HG03280 (cell line): ENCODE measurements around the gene ANXA1.
"Not testable (repeated sequence)": the region's sequence is repeated elsewhere in the genome, so short reads cannot be mapped to it uniquely, and the experiment has no call there.

Source experiments
- ATAC-seq: cut with Tn5 transposase; IDR thresholded peaks from one replicate; pipeline ENCODE4 v1.9.1; 2021; ENCODE audit warnings: mild to moderate bottlenecking, moderate library complexity; ENCODE audit not compliant: unreplicated experiment

The ANXA1 gene

DNA sequence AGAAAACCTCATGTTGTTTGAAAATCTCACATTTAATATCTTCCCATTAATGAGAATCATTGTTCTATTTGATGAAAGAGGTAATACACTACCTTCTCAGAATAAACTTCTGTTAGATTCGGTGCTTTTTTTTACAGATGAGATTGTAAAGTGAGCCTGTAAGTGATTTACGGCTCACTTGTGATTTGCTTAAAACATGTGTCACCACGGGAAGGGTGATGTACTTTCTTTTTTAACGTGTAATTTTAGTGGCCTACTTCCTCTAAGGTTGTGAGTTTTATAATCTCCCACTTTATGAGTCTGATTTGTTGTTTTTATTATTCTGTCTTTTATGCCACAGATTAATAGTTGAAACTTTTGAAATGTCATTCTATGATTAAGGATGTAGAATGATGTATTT, 15.9 kb downstream of the ANXA1 start:
- no peak for ATAC-seq

DNA sequence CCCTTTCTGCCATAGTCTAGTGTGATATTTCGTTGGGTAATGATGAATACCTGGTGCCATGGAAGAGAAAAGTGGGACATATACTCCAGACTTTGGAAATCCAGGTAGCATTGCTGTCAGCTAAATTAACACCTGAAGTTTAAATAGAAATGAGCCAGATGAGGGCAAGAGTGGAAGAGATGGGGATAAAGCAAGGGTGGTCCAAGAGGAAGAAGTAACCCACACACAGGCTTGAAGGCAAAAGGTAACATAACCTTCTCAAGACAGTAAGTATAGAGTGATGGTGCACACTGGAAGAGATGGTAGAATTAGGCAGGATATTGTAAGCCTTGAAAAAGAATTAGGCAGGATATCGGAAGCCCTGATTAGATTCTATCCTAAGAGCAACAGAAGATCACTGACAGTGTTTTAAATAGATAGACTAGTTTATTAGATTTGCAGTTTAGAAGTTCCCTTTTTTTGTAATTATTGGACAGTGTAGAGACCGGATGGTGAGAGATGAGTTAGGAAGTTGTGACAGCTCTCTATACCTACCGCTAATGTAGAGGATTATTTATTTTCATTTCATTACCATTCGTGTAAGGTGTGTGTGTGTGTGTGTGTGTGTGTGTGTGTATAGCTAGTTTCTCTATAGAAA, 16.8 kb downstream of the ANXA1 start:
- no peak for ATAC-seq

DNA sequence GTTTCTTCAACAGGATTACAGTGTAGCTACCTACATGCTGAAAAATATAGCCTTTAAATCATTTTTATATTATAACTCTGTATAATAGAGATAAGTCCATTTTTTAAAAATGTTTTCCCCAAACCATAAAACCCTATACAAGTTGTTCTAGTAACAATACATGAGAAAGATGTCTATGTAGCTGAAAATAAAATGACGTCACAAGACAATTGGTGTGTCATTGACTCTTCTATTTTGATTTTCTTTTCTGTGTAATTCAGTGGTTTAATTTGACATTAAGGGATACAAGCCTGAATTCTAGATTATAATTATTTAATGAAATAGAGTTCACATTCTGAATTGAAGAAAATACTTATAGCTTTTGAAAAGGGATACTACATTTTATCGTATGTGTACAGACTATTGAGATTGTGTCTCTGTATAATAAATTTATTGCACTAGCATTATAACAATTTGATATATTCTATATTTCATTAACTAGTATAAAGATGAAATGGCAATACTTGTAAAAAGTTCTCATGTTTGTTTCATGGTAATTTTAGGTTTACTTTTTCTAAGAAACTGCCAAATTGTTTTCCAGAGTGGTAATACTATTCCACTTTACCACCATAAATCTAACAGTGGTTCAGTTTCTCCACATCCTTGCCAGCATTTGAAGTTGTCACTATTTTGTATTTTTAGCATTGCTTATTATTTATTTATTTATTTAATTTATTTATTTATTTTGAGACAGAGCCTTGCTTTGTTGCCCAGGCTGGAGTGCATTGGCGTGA, 18.7 kb downstream of the ANXA1 start:
- no peak for ATAC-seq

DNA sequence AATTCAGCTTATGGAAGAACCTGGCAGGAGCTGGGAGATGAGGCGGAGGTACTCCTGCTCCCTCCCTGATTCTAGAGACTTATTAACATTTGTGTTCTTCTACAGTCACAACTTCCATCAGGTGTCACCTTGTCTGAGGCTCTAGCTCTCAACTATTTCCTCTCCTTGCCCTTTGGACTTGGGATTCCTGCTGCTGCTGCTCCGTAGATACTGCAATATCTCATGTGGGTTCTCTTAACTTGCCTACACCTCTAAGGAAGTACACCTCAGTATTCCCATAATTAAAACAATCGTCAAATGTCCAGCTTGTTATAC, 21.2 kb downstream of the ANXA1 start:
- ATAC-seq = no peak

DNA sequence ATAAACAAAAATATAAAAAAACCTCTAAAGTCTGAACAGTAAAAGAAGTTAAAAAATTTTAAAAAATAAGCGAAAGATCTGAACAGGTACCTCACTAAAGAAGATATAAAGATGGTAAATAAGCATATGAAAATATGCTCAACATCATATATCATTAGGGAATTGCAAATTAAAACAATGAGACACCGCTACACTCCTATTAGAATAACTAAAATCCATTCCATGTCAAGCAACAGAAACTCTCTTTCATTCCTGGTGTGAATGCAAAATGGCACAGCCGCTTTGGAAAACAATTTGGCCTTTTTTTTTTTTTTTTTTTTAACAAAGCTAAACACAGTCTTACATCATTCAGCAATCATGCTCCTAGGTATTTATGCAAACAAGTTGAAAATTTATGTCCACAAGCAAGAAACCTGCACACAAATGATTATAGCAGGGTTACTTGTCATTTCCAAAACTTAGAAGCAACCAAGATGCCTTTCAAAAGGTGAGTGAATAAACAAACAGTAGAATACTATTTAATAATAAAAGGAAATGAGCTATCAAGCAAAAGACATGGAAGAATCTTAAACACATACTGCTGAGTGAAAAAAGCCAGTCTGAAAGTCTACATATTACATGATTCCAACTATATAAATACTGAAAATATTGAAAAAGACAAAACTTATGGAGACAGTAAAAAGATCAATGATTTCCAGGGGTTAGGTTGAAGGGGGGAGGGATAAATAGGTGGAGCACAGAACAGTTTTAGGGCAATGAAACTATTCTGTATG, 22.1 kb downstream of the ANXA1 start:
- ATAC-seq = no peak

DNA sequence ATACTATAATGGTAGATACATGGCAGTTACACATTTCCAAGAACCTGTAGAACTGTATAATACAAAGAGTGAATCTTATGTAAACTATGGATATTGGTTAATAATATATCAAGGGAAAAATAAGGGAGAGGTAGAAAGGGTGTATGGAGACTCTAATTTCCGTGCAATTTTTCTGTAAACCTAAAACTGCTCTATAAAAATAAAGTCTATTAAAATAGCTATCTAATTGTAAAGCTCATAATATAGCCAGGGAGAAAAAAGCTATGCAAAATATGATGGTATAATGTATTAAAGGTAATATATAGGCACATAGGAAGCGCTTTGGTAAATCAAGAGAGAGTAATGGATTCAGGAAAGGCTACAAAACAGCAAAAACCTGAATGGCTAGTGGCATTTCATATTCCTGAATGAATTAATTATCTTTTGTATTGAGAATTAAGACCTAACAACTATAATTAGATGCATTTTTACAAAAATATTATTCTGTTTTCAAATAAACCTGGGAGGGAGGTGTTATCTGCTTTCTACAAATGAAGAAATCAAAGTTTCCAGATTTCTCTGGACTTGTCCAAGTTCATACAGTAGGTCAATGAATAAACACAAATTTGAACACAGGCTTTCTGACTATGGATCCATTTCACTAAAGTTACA, 22.8 kb downstream of the ANXA1 start:
- no peak for ATAC-seq

DNA sequence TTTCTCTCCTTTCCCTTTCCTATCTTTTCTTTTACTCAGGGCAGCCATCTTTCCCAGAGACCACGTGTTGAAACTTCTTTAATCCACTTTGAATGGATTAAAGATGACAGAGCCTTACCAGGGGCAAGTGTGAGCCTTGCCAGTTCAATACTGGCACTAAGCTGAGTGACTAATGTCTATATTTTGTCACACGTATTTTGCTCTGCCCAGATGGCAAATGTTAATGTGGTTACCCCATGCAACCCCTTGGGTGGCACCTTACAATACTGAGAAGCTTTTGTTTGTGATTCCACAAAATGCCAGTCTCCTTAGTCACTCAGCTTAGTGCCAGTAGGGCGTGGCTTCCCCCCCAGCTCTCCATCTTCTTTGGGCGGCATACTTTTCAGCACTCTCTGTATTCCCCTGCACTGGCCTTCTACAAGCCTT, 24.8 kb downstream of the ANXA1 start:
- no peak for ATAC-seq

DNA sequence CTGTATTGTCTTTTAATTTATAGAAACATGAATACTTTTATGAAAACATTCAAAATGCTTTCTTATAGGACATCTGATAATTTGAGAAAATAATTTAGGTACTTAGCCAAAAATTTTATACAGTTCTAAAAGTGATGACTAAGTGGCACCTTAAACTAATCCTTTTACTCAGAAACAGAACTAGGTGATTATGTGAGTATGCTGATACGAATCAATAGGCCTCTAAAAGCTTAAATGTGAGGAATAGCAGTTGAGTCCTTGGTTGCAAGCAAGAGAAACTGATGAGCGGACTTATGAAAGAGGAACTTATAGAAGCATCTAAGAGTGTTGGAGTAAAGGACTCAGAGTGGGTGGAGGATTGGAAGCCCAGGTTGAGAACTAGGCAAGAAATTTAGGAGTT, 26.4 kb downstream of the ANXA1 start:
- ATAC-seq = no peak

DNA sequence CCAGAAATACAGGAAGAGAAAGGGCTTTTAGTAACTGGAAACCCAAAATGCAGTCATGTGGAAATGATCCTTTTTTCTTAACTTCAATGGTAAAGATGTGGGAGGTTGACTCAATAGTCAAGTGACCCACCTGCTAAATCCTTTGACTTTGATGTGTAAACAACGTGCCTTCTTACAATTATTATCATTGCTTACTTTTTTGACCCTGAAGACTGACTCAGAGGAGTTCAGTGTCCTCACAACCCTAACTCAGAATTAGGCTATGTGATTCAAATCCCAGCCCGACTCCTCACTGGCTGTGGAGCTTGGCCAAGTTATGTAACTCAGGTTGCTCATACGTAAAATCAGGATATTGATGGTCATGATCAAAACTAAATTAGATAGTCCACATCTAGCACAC, 27.9 kb downstream of the ANXA1 start:
- ATAC-seq = no peak

DNA sequence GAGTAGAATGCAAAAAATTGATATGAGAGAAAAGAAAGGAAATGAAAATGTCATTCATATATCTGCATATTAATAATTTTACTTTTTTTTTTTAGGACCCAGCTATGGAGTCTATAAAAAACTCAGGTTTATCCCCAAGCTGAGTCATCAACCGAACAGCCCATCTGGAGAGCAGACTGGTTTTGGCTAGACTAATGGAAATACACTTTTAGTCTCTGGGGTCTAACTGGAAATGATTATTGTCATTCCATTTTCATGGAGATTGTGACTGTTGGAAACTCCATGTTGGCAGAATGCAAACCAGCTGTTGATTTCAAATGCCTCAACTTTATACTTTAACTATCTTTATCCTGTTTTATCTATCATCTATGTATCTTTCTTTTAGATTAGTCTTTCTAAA, 28.7 kb downstream of the ANXA1 start:
- no peak for ATAC-seq

DNA sequence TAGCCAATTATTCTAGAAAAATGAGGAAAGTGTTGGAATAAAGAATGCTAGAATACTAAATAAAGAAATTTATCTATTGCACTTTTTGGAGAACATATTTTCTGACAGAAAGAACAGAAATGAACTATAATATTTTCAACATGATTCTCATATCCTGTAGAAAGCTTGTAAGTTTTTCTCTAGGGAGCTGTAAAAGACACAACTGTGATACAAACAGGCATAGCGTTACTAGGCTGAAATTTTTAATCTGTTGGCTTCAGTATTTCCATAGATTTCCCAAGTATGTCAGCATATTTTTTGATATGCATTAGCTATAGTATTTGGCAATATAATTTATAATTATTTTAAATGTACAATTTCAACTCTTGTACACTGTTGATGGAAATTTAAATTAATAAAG, 31.3 kb downstream of the ANXA1 start:
- no peak for ATAC-seq

DNA sequence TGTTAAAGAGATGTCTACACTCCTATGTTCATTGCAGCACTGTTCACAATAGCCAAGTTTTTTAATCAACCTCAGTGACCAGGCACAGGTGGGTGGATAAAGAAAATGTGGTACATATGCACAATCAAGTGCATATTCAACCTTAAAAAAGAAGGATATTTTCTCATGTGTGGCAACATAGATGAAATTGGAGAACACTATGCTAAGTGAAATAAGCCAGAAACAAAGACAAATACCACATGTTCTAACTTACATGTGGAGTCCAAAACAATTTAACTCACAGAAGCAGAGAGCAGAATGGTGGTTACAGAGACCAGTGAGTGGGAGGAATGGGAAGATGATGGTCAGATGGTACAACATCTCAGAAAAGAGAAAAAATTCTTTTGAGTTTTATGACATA, 31.8 kb downstream of the ANXA1 start:
- ATAC-seq = no peak

DNA sequence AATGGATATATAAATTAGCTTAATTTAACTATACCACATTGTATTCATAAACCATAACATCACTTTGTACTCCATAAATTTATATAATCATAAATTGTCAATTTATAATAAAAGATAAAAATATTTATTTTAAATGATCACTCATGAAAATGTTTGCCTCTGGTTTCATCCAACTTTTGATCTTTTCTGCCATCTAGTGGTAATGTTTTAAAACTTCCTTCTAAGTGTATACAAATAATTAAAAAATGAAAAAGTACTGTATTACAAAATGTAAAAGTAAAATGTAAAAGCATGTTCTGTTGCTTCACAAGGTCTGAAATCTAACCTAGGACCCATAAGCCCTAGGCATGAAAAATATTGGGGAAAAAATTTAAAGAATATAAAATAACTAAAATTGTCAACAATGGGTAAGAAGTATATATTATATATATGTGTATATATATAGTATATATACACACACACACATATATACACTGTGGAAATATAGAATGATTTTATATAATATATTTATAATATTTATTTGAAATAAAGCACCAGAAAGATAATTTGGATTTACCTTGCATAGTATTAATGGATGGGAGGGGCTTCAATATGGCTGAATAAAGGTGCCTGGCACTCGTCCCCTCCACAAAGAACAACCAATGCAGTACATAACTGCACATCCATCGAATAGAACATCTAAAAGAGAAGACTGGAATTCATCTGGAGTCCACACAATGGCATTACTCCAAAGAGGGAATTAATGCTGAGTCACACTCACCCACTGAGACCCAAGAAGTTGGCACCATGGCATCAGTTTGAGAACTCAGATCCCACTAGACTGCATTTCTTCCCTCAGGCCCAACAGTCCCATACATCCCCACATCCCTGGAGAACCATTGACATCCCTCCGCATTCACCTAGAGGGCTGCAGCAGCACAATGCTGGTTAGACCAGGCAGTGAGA, 32.5 kb downstream of the ANXA1 start:
- ATAC-seq = no peak

DNA sequence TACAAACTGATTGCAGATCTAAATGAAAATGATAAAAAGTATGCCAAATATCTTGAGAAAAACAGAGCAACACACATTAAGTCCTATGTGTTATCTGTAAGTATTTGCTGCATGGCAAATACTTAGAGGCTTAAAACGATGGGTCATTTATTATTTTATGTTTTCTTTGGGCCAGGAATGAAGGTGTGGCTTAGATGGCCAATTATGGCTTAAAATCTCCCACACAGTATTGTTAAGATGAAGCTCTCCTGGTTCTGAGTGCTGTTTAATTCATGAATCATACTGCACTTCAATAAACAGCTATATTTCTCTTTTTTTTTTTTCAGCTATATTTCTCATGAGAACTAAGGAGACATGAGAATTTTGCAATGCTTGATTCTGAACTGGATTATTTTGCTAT, 39.4 kb downstream of the ANXA1 start:
- not testable (repeated sequence) for ATAC-seq

DNA sequence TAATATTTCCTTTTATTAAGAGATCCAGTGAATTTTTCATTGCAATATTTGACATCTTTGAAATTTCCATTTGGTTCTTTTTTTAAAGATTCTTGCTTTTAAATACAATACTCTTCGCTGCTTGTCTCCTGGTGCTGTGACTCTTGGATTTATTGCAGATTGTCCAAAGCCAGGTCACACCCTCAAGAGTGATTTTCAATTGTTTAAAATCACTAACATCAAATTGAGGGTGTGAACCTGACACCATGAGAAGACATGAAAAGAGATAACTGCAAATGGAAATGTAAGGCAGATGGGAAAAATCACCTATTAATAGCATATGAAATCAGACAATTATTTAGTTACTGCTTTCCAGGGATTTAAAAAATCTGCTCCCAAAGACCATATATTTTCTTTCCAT, 42.6 kb downstream of the ANXA1 start:
- no peak for ATAC-seq

DNA sequence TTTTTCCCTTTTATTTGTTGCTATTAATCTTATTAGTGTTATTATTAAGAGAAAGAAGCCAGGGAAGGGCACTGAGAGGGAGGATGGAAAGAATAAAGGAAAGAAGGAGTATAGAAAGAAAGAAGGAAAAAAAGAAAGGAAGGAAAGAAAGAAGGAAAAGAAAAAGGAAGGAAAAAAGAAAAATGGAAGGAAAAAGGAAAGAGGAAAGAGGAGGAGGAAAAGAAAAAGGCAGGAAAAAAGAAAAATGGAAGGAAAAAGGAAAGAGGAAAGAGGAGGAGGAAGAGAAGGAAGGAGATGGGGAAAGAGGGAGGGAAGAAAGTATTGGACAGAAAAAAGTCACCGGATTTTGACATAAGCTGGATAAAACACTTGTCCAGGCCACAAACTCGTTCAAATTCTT, 47.8 kb downstream of the ANXA1 start:
- no peak for ATAC-seq

DNA sequence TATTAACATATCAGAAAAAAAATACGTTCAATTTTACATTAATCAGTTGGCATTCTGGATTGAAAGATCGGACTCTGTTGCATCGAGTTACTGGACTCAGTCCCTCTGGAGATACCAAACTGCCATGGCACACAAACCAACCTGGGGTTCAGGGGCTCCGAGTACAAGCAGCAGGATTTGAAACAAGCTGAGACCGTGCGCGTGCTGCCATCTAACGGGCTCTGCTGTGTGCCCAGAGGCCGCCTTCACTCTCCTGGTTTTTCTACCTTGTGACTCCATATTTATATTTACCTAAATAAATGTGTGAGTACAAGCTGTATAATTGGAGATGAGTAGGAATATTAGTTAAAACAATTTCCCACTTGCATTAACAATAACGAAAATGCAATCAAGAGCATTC, 48.2 kb downstream of the ANXA1 start:
- no peak for ATAC-seq

DNA sequence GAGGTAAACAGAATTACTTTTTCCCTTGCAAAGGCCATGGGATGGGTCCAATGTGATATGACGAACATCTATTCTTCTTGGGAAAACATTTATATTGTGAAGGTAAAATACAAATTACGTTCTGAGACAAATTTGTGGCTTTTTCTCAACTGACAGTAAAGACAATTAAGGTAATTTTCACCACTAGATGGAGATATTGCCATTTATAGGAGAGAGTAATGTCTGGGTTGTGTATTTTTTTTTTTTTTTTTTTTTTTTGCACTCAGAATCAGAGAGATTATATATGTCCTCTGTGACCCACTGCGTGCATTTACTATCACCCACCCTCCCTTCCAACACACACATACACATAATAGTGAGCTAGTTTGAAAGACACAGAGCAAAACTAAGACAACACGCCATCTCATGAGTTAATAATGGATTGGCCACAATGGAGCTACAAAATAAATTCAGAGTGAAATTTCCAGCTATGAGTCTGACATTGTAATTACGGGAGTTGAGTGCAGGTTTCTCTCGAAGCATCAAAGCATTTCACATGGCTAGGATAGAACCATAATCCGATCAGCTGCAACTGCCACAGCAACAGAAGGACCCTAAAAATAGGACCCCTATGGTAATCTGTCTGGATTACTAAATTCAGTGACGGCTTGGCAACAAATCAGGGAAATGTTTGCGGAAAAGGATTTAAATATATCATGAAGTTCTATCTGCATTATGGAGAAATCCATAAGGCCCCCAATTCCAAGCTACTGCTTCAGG, 49.2 kb downstream of the ANXA1 start:
- no peak for ATAC-seq

DNA sequence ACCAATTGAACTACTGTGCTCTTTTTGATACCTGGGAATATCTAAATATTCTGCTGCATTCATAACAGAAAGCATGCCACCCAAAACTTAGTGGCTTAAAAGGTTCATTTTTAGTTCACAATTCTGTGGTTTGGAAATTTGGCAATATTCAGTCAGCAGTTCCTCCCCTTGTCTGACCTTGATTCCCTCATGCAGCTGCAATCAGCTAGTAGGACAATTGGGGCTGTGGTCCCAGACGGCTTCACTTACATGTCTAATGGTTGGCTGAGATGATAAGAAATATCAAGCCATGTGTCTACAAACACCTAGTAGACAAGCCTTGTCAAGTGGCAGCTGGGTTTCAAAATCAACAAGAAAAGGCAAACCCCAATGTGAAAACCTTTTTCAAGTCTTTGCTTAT, 51.3 kb downstream of the ANXA1 start:
- no peak for ATAC-seq

DNA sequence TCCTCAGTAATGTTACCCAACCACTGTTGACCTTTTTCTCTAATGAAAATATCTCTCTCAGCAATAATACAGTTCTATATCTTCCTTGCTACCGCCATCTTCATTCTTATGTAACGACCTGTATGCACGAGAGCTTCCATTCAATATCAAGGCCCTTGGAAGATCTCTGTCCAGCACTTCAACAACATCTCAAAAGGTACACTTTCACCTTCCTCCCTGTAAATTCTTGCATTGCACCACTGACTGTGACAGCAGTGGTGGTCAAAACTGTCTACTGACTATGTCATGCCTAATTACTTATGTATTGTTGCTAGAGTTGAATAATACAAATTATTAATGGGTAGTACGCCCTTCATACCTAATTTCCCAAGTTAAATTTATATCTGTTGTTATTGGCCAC, 53.3 kb downstream of the ANXA1 start:
- no peak for ATAC-seq
